Fibroblast of villous mesenchyme (primary cell): Measurements from ENCODE around the gene HECTD3. TPM values are rescaled to one million over a fixed set of nuclear protein-coding genes. Genes with fewer than 3 reads are reported as not detected.

Source experiments
- DNase-seq: peaks from one replicate; pipeline ENCODE4 v3.0.0-alpha.2; 2010; ENCODE audit warnings: low read depth
- H3K4me3 ChIP-seq: 2 replicates; pipeline ENCODE4 v1.5.1; 2011; ENCODE audit warnings: low read depth, mild to moderate bottlenecking, low read length
- CTCF ChIP-seq: IDR thresholded peaks from 2 replicates; pipeline ENCODE4 v1.5.1; 2012; ENCODE audit warnings: low read depth, mild to moderate bottlenecking, low read length; ENCODE audit not compliant: insufficient read depth
- total RNA-seq: library from RNA; depleted of rRNA; stranded (reverse); fragments of >200 nt; gene quantifications from 2 replicates; pipeline ENCODE4 v1.2.3, GENCODE V29; 2012

HECTD3 gene
- total RNA-seq, 1 donor, result 20.3 TPM

DNA sequence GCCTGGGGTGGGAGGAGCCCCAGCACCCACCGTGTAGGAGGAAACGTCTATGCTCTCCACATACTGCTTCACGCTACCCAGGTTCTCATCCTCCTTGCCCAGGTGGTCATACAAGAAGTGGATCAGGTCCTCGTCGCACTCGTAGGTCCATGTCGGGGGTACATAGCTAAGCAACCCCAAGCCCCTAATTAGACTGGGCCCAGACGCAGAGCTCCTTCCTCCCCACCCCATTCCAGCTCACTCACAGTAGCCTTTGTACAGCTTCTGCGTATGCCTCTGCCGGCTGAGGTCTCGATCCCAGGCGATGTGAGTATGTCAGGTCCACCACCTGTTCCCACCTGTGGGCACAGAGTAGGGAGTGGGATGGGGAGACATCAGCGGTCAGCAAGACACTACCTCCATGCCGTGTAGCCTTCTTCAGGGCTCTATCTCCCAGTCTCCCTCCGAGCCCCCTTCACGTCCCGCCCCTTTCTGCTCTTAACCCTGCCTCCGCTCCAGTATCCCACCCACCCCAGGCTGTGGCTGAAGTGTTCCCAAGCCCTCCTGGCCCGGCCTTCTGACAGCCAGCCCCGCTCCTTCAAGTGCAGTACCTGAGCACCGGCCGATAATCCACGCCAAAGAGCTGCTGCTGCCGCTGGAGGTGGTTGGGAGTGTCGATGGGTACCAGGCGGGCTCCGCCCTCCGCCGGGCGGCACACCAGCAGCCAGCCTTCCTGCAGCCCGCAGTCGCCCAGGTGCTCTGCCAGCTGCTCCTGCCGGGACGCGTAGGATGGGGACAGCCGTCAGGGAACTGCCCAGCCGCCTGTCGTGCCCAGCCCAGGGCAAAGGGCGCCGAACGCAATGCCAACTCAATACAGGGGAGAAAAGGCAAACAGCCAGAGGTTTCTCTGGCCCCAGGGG, 919 bp downstream of the HECTD3 start:
- DNase-seq, result no peak
- no peak for TF ChIP-seq CTCF
- peak overlapping the region; percentile 69 for H3K4me3 ChIP-seq

DNA sequence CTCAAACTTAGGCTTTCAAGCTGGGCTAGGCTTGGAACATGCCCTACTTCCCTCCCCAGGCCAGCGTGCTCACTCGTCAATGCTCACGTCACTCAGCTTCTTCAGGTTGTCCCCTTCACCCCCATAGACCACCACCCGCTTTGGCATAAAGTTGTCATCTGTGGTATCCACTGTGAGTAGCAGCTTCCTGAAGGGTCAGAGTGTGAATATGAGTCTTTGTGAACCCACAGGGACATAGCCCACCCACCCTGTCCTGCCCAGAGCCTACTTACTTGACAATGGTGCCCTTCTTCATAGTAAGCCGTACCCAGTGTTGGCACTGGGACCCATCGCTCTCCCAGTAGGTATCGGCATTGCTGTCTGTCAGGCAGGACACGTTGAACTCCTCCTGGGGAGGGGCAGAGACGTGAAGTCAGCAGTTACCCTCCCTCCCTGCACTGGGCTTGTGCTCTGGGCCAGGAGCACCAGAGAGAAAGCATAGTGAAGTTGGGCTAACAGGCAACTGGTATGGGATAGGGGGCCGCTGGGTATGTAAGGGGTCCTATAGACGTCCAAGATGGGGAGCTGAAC, 1.7 kb downstream of the HECTD3 start:
- TF ChIP-seq CTCF, result no peak
- no peak for DNase-seq
- no peak overlapping the region for H3K4me3 ChIP-seq

- DNase-seq, result no peak
- no peak overlapping the region for H3K4me3 ChIP-seq
- TF ChIP-seq CTCF, result no peak
Measured at GRCh38 chr1:45008516-45008915, 2.6 kb downstream of the HECTD3 start.

GRCh38 chr1:45008076-45008475, 3.0 kb downstream of the HECTD3 start:
- H3K4me3 ChIP-seq, result no peak overlapping the region
- no peak for TF ChIP-seq CTCF
- no peak for DNase-seq

GRCh38 chr1:45007311-45007710, 3.8 kb downstream of the HECTD3 start:
- TF ChIP-seq CTCF, result no peak
- H3K4me3 ChIP-seq, result no peak overlapping the region
- DNase-seq, result no peak

- TF ChIP-seq CTCF, result no peak
- DNase-seq, result no peak
Measured at GRCh38 chr1:45005761-45006160, 5.4 kb downstream of the HECTD3 start.

More at GRCh38 chr1:45005761-45006160, 5.4 kb downstream of the HECTD3 start:
- H3K4me3 ChIP-seq, result no peak overlapping the region
